Dendritic cell treated with granulocyte-macrophage colony-stimulating factor and Interleukin-4, amounts not matched to agents 40 ng/mL and 50 ng/mL, for 4 days (primary cell): ENCODE results near the gene RPL11.
"Not testable (repeated sequence)": the region's sequence is repeated elsewhere in the genome, so short reads cannot be mapped to it uniquely, and the experiment has no call there.

Source experiments
- H3K27ac Mint-ChIP-seq: one replicate; pipeline ENCODE4 v1.8.0; 2022; ENCODE audit warnings: mild to moderate bottlenecking, mixed read lengths
- H3K27me3 Mint-ChIP-seq: one replicate; pipeline ENCODE4 v1.8.0; 2022; ENCODE audit warnings: mild to moderate bottlenecking, mixed read lengths
- H3K36me3 Mint-ChIP-seq: one replicate; pipeline ENCODE4 v1.8.0; 2022; ENCODE audit warnings: low read depth, mixed read lengths
- H3K4me1 Mint-ChIP-seq: one replicate; pipeline ENCODE4 v1.8.0; 2022; ENCODE audit warnings: low read depth, mixed read lengths
- H3K4me3 Mint-ChIP-seq: one replicate; pipeline ENCODE4 v1.8.0; 2022; ENCODE audit warnings: mild to moderate bottlenecking, moderate library complexity, mixed read lengths
- H3K9me3 Mint-ChIP-seq: one replicate; pipeline ENCODE4 v1.8.0; 2022; ENCODE audit warnings: mixed read lengths
- intact Hi-C: fragments of 100-400 bp; cut with micrococcal nuclease; formaldehyde crosslinking; loops from one replicate; pipeline ENCODE4 v1.15.0; 2022

Gene RPL11

GRCh38 chr1:23691499-23692307, at the start of gene RPL11:
TSS of gene RPL11 (plus strand) at chr1:23691806. CDS start at chr1:23691824, 18 bp downstream.
- peaks cover 52% of the 10 kb centered on the region for H3K36me3 Mint-ChIP-seq
- H3K4me1 Mint-ChIP-seq = peaks cover 44% of the 10 kb centered on the region
- intact Hi-C loops = loop anchor here (5.0 kb wide), 1 partner anchor 51 kb away; the partner anchor contains the start of gene ELOA

GRCh38 chr1:23643736-23644554, 47.7 kb upstream of the RPL11 start:
- Mint-ChIP-seq H3K4me1 (peaks cover 8% of the 10 kb centered on the region), H3K27me3 (peaks cover 23% of the 10 kb centered on the region), H3K9me3 (no peaks in the 10 kb centered on the region), H3K4me3 (no peak overlapping the region), H3K36me3 (no peaks in the 10 kb centered on the region), H3K27ac (no peak overlapping the region)
- intact Hi-C loops = no loop called here

More at GRCh38 chr1:23691499-23692307, at the start of gene RPL11:
- H3K27ac Mint-ChIP-seq = peak within 1 kb of the TSS; percentile 94
- H3K9me3 Mint-ChIP-seq = no peaks in the 10 kb centered on the region
- peak within 1 kb of the TSS; percentile 90 for H3K4me3 Mint-ChIP-seq
- H3K27me3 Mint-ChIP-seq = peaks cover 9% of the 10 kb centered on the region

GRCh38 chr1:23644555-23644866, 47.1 kb upstream of the RPL11 start:
- H3K27ac Mint-ChIP-seq = no peak overlapping the region
- H3K27me3 Mint-ChIP-seq = peaks cover 24% of the 10 kb centered on the region
- H3K4me3 Mint-ChIP-seq = no peak overlapping the region
- no peaks in the 10 kb centered on the region for H3K9me3 Mint-ChIP-seq
- H3K4me1 Mint-ChIP-seq = peaks cover 4% of the 10 kb centered on the region
- H3K36me3 Mint-ChIP-seq = no peaks in the 10 kb centered on the region
- intact Hi-C loops = no loop called here

GRCh38 chr1:23645338-23645737, 46.3 kb upstream of the RPL11 start:
- H3K27me3 Mint-ChIP-seq = peaks cover 23% of the 10 kb centered on the region
- no peak overlapping the region for H3K27ac Mint-ChIP-seq
- intact Hi-C loops = no loop called here
- H3K4me3 Mint-ChIP-seq = no peak overlapping the region
- H3K9me3 Mint-ChIP-seq = no peaks in the 10 kb centered on the region
- no peaks in the 10 kb centered on the region for H3K4me1 Mint-ChIP-seq
- H3K36me3 Mint-ChIP-seq = no peaks in the 10 kb centered on the region

GRCh38 chr1:23646091-23646490, 45.5 kb upstream of the RPL11 start:
- intact Hi-C loops = no loop called here
- Mint-ChIP-seq H3K27me3 (peaks cover 26% of the 10 kb centered on the region), H3K9me3 (no peaks in the 10 kb centered on the region), H3K4me3 (no peak overlapping the region), H3K4me1 (no peaks in the 10 kb centered on the region), H3K36me3 (no peaks in the 10 kb centered on the region), H3K27ac (no peak overlapping the region)

- intact Hi-C loops = no loop called here
- Mint-ChIP-seq H3K27ac (no peak overlapping the region), H3K4me1 (no peaks in the 10 kb centered on the region), H3K9me3 (no peaks in the 10 kb centered on the region), H3K4me3 (no peak overlapping the region), H3K36me3 (no peaks in the 10 kb centered on the region), H3K27me3 (peaks cover 30% of the 10 kb centered on the region)
These were observed 45.1 kb upstream of the RPL11 start for GRCh38 chr1:23646541-23646940.

GRCh38 chr1:23648576-23648975, 43.0 kb upstream of the RPL11 start:
- intact Hi-C loops = no loop called here
- no peaks in the 10 kb centered on the region for H3K36me3 Mint-ChIP-seq
- H3K4me1 Mint-ChIP-seq = no peaks in the 10 kb centered on the region
- peaks cover 36% of the 10 kb centered on the region for H3K27me3 Mint-ChIP-seq
- no peaks in the 10 kb centered on the region for H3K9me3 Mint-ChIP-seq
- no peak overlapping the region for H3K27ac Mint-ChIP-seq
- H3K4me3 Mint-ChIP-seq = no peak overlapping the region

GRCh38 chr1:23649157-23649556, 42.4 kb upstream of the RPL11 start:
- H3K36me3 Mint-ChIP-seq, H3K27ac Mint-ChIP-seq, intact Hi-C loops, H3K9me3 Mint-ChIP-seq, H3K4me3 Mint-ChIP-seq, H3K4me1 Mint-ChIP-seq: not testable (repeated sequence)
- H3K27me3 Mint-ChIP-seq = peaks cover 32% of the 10 kb centered on the region

GRCh38 chr1:23650344-23650990, 41.1 kb upstream of the RPL11 start:
- Mint-ChIP-seq H3K4me1 (no peaks in the 10 kb centered on the region), H3K27ac (no peak overlapping the region), H3K36me3 (no peaks in the 10 kb centered on the region), H3K27me3 (peaks cover 34% of the 10 kb centered on the region), H3K4me3 (no peak overlapping the region), H3K9me3 (no peaks in the 10 kb centered on the region)
- intact Hi-C loops = no loop called here

- Mint-ChIP-seq H3K27me3 (peaks cover 29% of the 10 kb centered on the region), H3K4me3 (no peak overlapping the region), H3K36me3 (no peaks in the 10 kb centered on the region), H3K4me1 (no peaks in the 10 kb centered on the region), H3K27ac (no peak overlapping the region), H3K9me3 (no peaks in the 10 kb centered on the region)
- intact Hi-C loops = no loop called here
These were observed 40.4 kb upstream of the RPL11 start for GRCh38 chr1:23651069-23651808.

GRCh38 chr1:23657659-23658275, 33.8 kb upstream of the RPL11 start:
- no peak overlapping the region for H3K27ac Mint-ChIP-seq
- H3K27me3 Mint-ChIP-seq = peaks cover 6% of the 10 kb centered on the region
- no peaks in the 10 kb centered on the region for H3K9me3 Mint-ChIP-seq
- H3K36me3 Mint-ChIP-seq = no peaks in the 10 kb centered on the region
- intact Hi-C loops = no loop called here
- no peak overlapping the region for H3K4me3 Mint-ChIP-seq
- H3K4me1 Mint-ChIP-seq = no peaks in the 10 kb centered on the region

GRCh38 chr1:23660671-23661070, 30.9 kb upstream of the RPL11 start:
- no peak overlapping the region for H3K27ac Mint-ChIP-seq
- no peaks in the 10 kb centered on the region for H3K27me3 Mint-ChIP-seq
- H3K9me3 Mint-ChIP-seq = no peaks in the 10 kb centered on the region
- H3K36me3 Mint-ChIP-seq = no peaks in the 10 kb centered on the region
- intact Hi-C loops = no loop called here
- H3K4me3 Mint-ChIP-seq = no peak overlapping the region
- H3K4me1 Mint-ChIP-seq = no peaks in the 10 kb centered on the region

GRCh38 chr1:23661887-23662286, 29.7 kb upstream of the RPL11 start:
- intact Hi-C loops = no loop called here
- no peaks in the 10 kb centered on the region for H3K27me3 Mint-ChIP-seq
- no peaks in the 10 kb centered on the region for H3K4me1 Mint-ChIP-seq
- no peak overlapping the region for H3K4me3 Mint-ChIP-seq
- no peaks in the 10 kb centered on the region for H3K9me3 Mint-ChIP-seq
- H3K27ac Mint-ChIP-seq = no peak overlapping the region
- H3K36me3 Mint-ChIP-seq = no peaks in the 10 kb centered on the region
